HG03066 (cell line): Measurements from ENCODE around the gene CLDN15.
"Not testable (repeated sequence)": the region's sequence is repeated elsewhere in the genome, so short reads cannot be mapped to it uniquely, and the experiment has no call there.

Experiments
- ATAC-seq: cut with Tn5 transposase; IDR thresholded peaks from one replicate; pipeline ENCODE4 v1.9.1; 2021; ENCODE audit warnings: low read depth; ENCODE audit not compliant: unreplicated experiment

Gene CLDN15

DNA sequence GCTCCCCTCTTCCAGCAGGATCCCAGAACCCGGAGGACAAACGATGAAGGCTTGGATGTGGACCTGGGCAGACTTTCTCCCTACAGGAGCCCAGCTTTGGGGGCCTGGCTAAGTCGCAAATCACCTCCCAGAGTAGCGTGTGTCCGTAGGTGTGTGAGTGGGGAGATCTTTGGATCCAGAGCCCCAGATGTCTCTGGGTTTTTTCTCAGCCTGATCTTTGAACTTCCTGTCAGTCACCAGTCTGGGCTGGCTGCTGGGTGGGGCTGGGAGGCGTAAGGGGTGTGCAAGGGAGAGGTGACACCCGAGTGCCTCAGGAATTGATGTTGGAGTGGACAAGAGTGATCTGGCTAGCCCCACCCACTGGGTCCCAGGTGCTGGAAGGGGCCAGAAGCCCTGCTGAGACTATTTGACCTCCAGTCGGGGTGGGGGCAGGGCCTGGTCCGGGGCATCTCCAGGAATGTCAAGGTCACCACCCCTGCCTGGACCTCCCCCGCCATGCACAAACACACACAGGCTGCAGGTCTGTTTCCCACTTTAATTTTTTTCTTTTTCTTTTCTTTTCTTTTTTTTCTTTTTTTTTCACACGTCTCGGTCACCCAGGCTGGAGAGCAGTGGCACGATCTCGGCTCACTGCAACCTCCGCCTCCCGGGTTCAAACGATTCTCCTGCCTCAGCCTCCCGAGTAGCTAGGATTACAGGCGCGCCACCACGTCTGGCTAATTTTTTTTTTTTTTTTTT, 36.6 kb downstream of the CLDN15 start, which contains the start of gene MOGAT3:
MOGAT3 (minus strand) TSS at position 175 of the 738 bp plus-strand sequence. CDS start 182 bp downstream, outside the sequence.
- no peak for ATAC-seq

- no peak for ATAC-seq
Measured at GRCh38 chr7:101200504-101200861, 37.1 kb downstream of the CLDN15 start.

GRCh38 chr7:101199522-101199921, 38.1 kb downstream of the CLDN15 start:
- not testable (repeated sequence) for ATAC-seq

DNA sequence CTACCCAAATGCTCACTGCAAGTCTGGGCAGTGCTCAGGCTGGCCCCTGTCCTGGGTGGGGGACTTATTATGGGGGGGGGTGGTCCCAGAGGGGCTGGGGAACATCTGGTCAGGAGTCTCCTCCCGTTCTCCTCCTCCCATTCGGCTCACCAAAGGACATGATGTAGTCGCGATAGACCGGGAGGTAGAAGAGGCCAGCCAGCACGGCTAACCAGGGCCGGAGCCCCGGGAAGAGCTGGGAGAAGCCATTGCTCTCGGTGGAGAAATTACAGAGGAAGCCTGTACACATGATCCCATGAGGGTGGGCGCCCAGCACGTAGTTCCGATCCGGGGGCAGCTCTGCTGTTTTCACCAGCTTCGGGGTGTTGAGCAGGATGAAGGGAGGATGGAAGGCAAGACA, 39.1 kb downstream of the CLDN15 start:
- ATAC-seq, result no peak

DNA sequence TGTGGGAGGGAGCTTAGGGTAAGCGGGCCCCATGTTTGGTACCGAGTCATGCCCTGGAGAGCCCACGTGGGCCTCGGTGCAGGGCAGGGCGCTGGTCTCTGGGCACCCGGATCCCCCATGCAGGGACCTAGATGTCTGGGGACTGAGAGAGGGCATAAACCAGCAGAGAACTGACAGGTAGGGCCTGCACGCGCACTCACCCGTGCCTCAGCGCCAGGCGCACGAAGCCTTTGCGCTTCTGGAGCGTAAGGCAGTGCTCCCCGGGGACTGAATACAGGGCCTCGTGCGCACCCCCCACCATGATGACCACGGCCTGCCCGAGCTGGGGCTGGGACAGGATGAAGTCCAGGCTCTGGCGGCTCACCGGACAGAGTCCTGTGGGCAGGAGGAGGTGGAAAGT, 39.6 kb downstream of the CLDN15 start:
- no peak for ATAC-seq

- ATAC-seq, result no peak
Measured at GRCh38 chr7:101195884-101196283, 41.7 kb downstream of the CLDN15 start.

- ATAC-seq, result no peak
Measured at GRCh38 chr7:101189109-101189508, 48.5 kb downstream of the CLDN15 start.

DNA sequence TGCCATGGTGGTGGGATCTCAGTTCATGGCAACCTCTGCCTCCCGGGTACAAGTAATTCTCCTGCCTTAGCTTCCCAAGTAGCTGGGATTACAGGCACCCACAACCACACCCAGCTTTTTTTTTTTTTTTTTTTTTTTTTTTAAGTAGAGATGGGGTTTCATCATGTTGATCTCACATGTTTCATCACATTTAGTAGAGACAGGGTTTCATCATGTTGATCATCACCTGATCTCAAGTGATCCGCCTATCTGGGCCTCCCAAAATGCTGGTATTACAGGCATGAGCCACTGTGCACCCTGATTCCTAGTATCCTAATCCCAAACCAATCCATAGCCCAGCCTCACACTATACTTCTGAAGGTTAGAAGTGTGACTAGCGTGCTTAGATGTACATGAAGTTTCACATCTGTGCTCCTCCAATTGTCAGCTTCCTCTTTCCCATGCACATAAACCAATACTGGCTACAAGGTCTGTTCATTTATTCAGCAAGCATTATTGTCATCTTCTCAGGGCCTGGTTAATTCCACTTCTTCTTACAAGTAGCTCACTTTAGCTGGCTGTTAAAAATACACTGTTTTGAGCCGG, 50.7 kb downstream of the CLDN15 start:
- no peak for ATAC-seq

GRCh38 chr7:101186194-101186593, 51.4 kb downstream of the CLDN15 start:
- ATAC-seq, result no peak

DNA sequence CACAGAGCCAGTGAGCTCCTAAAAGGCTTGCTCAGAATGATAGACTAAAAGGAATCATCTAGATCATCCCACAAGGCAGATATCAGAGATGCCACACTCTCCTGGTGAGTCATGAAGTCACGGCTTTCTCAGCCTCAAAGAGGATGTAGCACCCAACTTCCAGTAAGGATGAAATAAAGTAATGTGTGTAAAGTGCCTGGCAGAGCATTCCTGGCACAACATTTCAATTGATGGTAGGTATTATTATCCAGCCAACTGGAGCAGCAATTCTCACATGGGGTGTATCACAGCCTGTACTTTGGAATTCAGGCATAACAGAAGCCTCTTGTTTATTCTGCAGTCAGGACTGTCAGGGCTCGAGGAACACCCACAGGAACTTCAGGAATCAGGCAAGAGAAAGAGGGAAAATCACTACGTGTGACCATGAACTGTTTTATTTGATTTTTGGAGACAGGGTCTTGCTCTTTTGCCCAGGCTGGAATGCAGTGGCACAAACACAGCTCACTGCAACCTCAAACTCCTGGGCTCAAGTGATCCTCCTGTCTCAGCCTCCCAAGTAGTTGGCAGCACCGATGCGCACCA, 52.3 kb downstream of the CLDN15 start:
- no peak for ATAC-seq
